Tibial nerve (tissue), 4 donors: Measurements from ENCODE around the gene MSRB1. TPM values are rescaled to one million over a fixed set of nuclear protein-coding genes. Genes with fewer than 3 reads are reported as not detected.

ENCODE experiments used
- DNase-seq, 2 donors: peaks; one replicate each; pipeline ENCODE4 v3.0.0-alpha.2; 2019; ENCODE audit warnings: low spot score in 2 of 2
- H3K27ac ChIP-seq, 4 donors: fragments of 200-600 bp; sonication (generic) in 3 of 4; one replicate each; pipeline ENCODE4 v1.5.1; 2017 to 2019; ENCODE audit warnings: mild to moderate bottlenecking in 1 of 4
- H3K27me3 ChIP-seq, 2 donors: fragments of 200-600 bp; sonication (generic) in 1 of 2; one replicate each; pipeline versions ENCODE4 v1.5.1 to v1.6.0; 2017 to 2019
- H3K36me3 ChIP-seq, 3 donors: fragments of 200-600 bp; sonication (generic); one replicate each; pipeline ENCODE4 v1.5.1; 2018 to 2019
- H3K4me1 ChIP-seq, 4 donors: fragments of 200-600 bp; sonication (generic) in 3 of 4; one replicate each; pipeline ENCODE4 v1.5.1; 2017 to 2019
- H3K4me3 ChIP-seq, 4 donors: fragments of 200-600 bp; sonication (generic) in 3 of 4; one replicate each; pipeline ENCODE4 v1.5.1; 2017 to 2019; ENCODE audit warnings: mild to moderate bottlenecking in 1 of 4, moderate library complexity in 1 of 4
- H3K9me3 ChIP-seq, 4 donors: fragments of 200-600 bp; sonication (generic) in 3 of 4; one replicate each; pipeline ENCODE4 v1.5.1; 2017 to 2019
- CTCF ChIP-seq, 5 experiments: fragments of 200-600 bp in 3 of 5; fragments of 450-650 bp in 2 of 5; sonication (generic) in 3 of 5; IDR thresholded peaks; one replicate each; pipeline ENCODE4 v1.5.1; 2016 to 2019; ENCODE audit warnings: antibody characterized with exemption in 5 of 5, mild to moderate bottlenecking in 3 of 5, moderate library complexity in 2 of 5
- EP300 ChIP-seq, 2 donors: sonication (generic); formaldehyde crosslinking; IDR thresholded peaks; one replicate each; pipeline ENCODE4 v1.6.1; 2017; ENCODE audit warnings: antibody characterized with exemption in 2 of 2, mild to moderate bottlenecking in 1 of 2
- POLR2A ChIP-seq, 2 donors: fragments of 450-650 bp; IDR thresholded peaks; one replicate each; pipeline ENCODE4 v1.6.1; 2017; ENCODE audit warnings: antibody characterized with exemption in 2 of 2, mild to moderate bottlenecking in 2 of 2, moderate library complexity in 2 of 2
- WGBS, 2 donors: methylation state at CpG; one replicate each; pipeline ENCODE4 v1.1.5; 2018; 5-methylcytosine and 5-hydroxymethylcytosine counted together
- total RNA-seq, 4 donors: library from RNA; depleted of rRNA; stranded (reverse); fragments of >200 nt; gene quantifications; one replicate each; pipeline ENCODE4 v1.1.0, GENCODE V29; 2016

MSRB1 gene
- total RNA-seq, 4 donors from 2014 or later: 22.5 to 46.1 (median 30.3) TPM

DNA sequence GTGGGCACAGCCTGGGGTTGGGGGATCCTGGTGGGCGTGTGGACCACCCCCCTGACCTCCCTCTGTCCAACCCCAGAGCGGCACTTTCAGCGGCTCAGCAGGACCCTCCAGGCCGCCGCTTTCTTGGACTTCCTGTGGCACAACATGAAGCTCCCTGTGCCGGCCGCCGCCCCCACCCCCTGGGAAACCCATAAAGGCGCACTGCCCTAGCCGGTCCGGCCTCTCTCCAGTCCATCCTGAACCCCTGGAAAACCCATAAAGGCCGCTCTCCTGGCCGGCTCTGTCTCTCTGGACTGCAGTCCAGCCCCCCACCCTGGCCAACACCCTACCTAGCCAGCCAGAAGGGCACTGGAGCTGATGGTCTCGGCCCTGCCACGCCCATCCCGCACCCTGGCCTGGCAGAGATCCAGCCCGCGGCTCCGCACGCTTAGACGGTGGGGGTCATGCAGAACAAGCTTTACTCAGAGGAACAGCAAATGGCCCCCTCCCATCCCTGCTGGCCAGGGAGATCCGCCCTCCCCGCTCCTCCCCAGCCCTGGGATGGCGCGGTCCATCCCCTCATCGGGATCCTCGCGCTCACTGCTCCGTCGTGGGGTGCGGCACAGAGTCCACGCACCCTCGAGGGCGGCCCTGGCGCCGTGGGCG is 35.6 kb upstream of the MSRB1 start:
- Histone ChIP-seq H3K9me3 (no peaks in the 10 kb centered on the region), H3K27me3 (peaks cover 0 to 55% of the 10 kb centered on the region in 2 donors), H3K36me3 (peaks cover 0 to 58% (median 36%) of the 10 kb centered on the region in 3 donors), H3K4me3 (peak overlapping the region in 1 of 4 donors; percentile 21), H3K27ac (peak overlapping the region in 1 of 4 donors; percentile 53), H3K4me1 (peaks cover 0 to 33% (median 11%) of the 10 kb centered on the region in 4 donors)
- DNase-seq: no peak
- no peak for TF ChIP-seq POLR2A (IDR thresholded peaks at IDR 0.05)
- 75 to 78% methylated on average over 30 to 36 of the region's 37 CpGs for WGBS, 2 donors

DNA sequence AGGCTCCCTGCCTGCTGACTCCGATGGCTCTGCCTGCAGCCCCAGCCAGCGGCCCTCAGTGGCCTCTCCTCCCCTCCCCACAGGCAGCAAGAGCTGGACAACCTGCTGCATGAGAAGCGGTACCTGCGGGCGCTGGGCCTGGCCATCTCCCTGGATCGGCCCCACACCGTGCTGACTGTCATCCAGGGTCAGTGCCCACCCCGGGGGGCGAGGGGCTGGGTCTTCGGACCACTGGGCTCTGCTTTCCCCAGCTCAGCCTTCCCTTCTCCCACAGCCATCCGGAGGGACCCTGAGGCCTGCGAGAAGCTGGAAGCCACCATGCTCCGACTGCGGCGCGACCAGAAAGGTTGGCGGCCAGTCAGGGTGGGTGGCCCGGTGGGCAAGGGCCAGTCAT is 34.9 kb upstream of the MSRB1 start:
- H3K4me3 ChIP-seq: no peak overlapping the region
- H3K9me3 ChIP-seq: no peaks in the 10 kb centered on the region
- no peak for DNase-seq
- no peak overlapping the region for H3K27ac ChIP-seq
- TF ChIP-seq CTCF (IDR thresholded peaks at IDR 0.05) (no peak), POLR2A (IDR thresholded peaks at IDR 0.05) (no peak), EP300 (IDR thresholded peaks at IDR 0.05) (no peak)
- peaks cover 0 to 58% (median 36%) of the 10 kb centered on the region in 3 donors for H3K36me3 ChIP-seq
- peaks cover 0 to 33% (median 13%) of the 10 kb centered on the region in 4 donors for H3K4me1 ChIP-seq
- H3K27me3 ChIP-seq: peaks cover 0 to 53% of the 10 kb centered on the region in 2 donors
- 90% methylated on average over 17 of the region's 18 CpGs; no CpG with 5 or more reads in 1 of the 2 donors for WGBS, 2 donors

DNA sequence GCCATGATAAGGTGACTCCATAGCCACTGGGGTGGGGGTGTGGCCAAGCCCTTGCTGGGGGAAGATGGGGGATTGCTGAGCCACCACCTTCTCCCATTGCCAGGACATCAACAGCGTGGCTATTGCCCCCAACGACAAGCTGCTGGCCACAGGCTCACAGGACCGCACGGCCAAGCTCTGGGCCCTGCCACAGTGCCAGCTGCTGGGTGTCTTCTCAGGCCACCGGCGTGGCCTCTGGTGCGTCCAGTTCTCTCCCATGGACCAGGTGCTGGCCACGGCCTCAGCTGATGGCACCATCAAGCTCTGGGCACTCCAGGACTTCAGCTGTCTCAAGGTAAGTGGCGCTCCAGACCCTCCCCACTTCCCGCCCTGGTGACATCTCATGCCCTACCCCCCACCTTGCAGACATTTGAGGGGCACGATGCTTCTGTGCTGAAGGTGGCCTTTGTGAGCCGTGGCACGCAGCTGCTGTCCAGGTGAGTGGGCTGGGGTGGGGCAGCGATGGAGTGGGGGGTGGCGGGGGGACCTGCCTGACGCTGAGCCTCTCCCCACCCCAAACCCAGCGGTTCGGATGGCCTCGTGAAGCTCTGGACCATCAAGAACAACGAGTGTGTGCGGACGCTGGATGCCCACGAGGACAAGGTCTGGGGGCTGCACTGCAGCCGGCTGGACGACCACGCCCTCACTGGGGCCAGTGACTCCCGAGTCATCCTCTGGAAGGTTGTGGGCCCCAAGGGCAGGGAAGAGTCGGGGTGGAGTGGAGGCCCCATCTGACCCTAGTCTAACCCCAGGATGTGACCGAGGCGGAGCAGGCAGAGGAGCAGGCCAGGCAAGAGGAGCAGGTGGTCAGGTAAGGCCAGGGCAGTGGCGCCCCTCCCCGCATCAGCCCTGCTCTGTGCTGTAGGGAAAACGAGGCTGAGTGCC is 34.2 kb upstream of the MSRB1 start:
- 86 to 93% methylated on average over 23 to 29 of the region's 33 CpGs for WGBS, 2 donors
- peaks cover 0 to 36% (median 17%) of the 10 kb centered on the region in 4 donors for H3K4me1 ChIP-seq
- H3K9me3 ChIP-seq: no peaks in the 10 kb centered on the region
- no peak overlapping the region for H3K27ac ChIP-seq
- H3K36me3 ChIP-seq: peaks cover 0 to 58% (median 36%) of the 10 kb centered on the region in 3 donors
- H3K27me3 ChIP-seq: peaks cover 0 to 48% of the 10 kb centered on the region in 2 donors
- DNase-seq: no peak
- H3K4me3 ChIP-seq: no peak overlapping the region
- no peak for TF ChIP-seq CTCF (IDR thresholded peaks at IDR 0.05)
- TF ChIP-seq EP300 (IDR thresholded peaks at IDR 0.05): no peak
- no peak for TF ChIP-seq POLR2A (IDR thresholded peaks at IDR 0.05)

- Histone ChIP-seq H3K27ac (no peak overlapping the region), H3K4me3 (no peak overlapping the region), H3K4me1 (peaks cover 0 to 40% (median 19%) of the 10 kb centered on the region in 4 donors), H3K9me3 (no peaks in the 10 kb centered on the region), H3K27me3 (peaks cover 0 to 37% of the 10 kb centered on the region in 2 donors), H3K36me3 (peaks cover 0 to 58% (median 36%) of the 10 kb centered on the region in 3 donors)
- DNase-seq: no peak
- WGBS, 2 donors: 93 to 96% methylated on average over 7 to 8 of the region's 8 CpGs
- no peak for TF ChIP-seq CTCF (IDR thresholded peaks at IDR 0.05)
- no peak for TF ChIP-seq EP300 (IDR thresholded peaks at IDR 0.05)
- TF ChIP-seq POLR2A (IDR thresholded peaks at IDR 0.05): no peak
Observed at GRCh38 chr16:1976216-1976520, 33.2 kb upstream of the MSRB1 start.

DNA sequence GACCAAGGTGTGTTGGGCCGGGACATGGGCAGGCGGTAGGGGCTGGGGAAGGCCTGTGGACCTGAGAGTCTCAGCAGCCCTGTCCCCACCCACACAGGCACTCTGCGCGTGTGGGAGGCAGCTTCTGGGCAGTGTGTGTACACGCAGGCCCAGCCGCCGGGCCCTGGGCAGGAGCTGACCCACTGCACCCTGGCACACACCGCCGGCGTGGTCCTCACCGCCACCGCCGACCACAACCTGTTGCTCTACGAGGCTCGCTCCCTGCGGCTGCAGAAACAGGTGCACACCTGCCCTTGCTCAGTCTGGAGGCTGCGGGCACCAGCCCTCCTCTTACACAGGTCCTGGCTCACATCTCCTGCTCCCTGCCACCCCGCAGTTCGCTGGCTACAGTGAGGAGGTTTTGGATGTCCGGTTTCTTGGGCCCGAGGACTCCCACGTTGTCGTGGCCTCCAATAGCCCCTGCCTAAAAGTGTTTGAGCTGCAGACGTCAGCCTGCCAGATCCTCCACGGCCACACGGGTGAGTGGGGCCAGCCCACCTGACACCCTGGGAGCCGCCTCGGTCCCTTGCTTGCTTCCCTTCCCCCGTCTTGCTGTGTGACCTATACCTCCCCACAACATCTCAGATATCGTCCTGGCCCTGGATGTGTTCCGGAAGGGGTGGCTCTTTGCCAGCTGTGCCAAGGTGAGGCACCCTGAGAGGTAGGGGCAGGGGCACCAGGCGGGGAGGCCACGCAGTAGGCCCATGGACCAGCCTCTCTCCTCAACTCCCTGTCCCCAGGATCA is 32.6 kb upstream of the MSRB1 start:
- Histone ChIP-seq H3K27ac (no peak overlapping the region), H3K4me1 (peaks cover 0 to 44% (median 24%) of the 10 kb centered on the region in 4 donors), H3K9me3 (no peaks in the 10 kb centered on the region), H3K36me3 (peaks cover 0 to 58% (median 36%) of the 10 kb centered on the region in 3 donors), H3K4me3 (no peak overlapping the region), H3K27me3 (peaks cover 0 to 32% of the 10 kb centered on the region in 2 donors)
- TF ChIP-seq CTCF (IDR thresholded peaks at IDR 0.05) (no peak), POLR2A (IDR thresholded peaks at IDR 0.05) (no peak)
- 92 to 95% methylated on average over 25 to 26 of the region's 33 CpGs for WGBS, 2 donors
- no peak for DNase-seq
